Erythroblast (primary cell): ENCODE measurements around the gene CNDP1.

Source experiments
- GATA1 ChIP-seq: IDR thresholded peaks from 2 replicates; pipeline ENCODE4 v1.6.1; 2011; ENCODE audit warnings: low read depth, mild to moderate bottlenecking, control low read depth, low read length, moderate library complexity
- POLR2A ChIP-seq: IDR thresholded peaks from 2 replicates; pipeline ENCODE4 v1.6.1; 2011; ENCODE audit warnings: mild to moderate bottlenecking, low read length

GRCh38 chr18:74503137-74503536, 31.2 kb upstream of the CNDP1 start:
- TF ChIP-seq POLR2A (no peak), GATA1 (no peak)
